GM12891 (cell line): Measurements from ENCODE around the gene BRAT1.
"Not testable (repeated sequence)": the region's sequence is repeated elsewhere in the genome, so short reads cannot be mapped to it uniquely, and the experiment has no call there.

Experiments used
- DNase-seq: peaks from one replicate; pipeline ENCODE4 v3.0.0; 2011; ENCODE audit warnings: low spot score; ENCODE audit not compliant: insufficient read length
- FAIRE-seq: peaks from 2 replicates; lab custom pipeline; 2011; peaks lifted over from hg19 to GRCh38; lab: Jason Lieb, UNC
- PAX5 ChIP-seq: IDR thresholded peaks from 2 replicates; pipeline ENCODE4 v1.6.1; 2011; ENCODE audit warnings: low read length, moderate library complexity, mild to moderate bottlenecking; ENCODE audit not compliant: insufficient read depth, severe bottlenecking
- POLR2A ChIP-seq: IDR thresholded peaks from 2 replicates; pipeline ENCODE4 v1.6.1; 2011; ENCODE audit warnings: low read depth, low read length, control low read depth
- POLR2AphosphoS5 ChIP-seq: IDR thresholded peaks from 2 replicates; pipeline ENCODE4 v1.6.1; 2011; ENCODE audit warnings: low read depth, low read length, control low read depth
- POU2F2 ChIP-seq: IDR thresholded peaks from 2 replicates; pipeline ENCODE4 v1.6.1; 2011; ENCODE audit warnings: low read depth, mild to moderate bottlenecking, control low read depth, low read length, moderate library complexity
- SPI1 ChIP-seq: IDR thresholded peaks from 2 replicates; pipeline ENCODE4 v1.6.1; 2011; ENCODE audit warnings: low read depth, low read length, control low read depth
- TAF1 ChIP-seq: IDR thresholded peaks from 2 replicates; pipeline ENCODE4 v1.6.1; 2011; ENCODE audit warnings: low read depth, low read length, control low read depth

The BRAT1 gene

GRCh38 chr7:2564970-2565540, 9.7 kb upstream of the BRAT1 start:
- FAIRE-seq: peak; percentile 16

GRCh38 chr7:2563955-2564354, 8.6 kb upstream of the BRAT1 start:
- DNase-seq, FAIRE-seq: not testable (repeated sequence)

More at GRCh38 chr7:2564970-2565540, 9.7 kb upstream of the BRAT1 start:
- TF ChIP-seq TAF1: no peak
- no peak for TF ChIP-seq SPI1
- no peak for TF ChIP-seq POU2F2
- no peak for TF ChIP-seq POLR2A
- no peak for TF ChIP-seq PAX5
- no peak for TF ChIP-seq POLR2AphosphoS5
- no peak for DNase-seq

- no peak for TF ChIP-seq POLR2AphosphoS5
- no peak for TF ChIP-seq TAF1
- no peak for TF ChIP-seq SPI1
- TF ChIP-seq PAX5: no peak
- no peak for TF ChIP-seq POU2F2
- TF ChIP-seq POLR2A: no peak
- DNase-seq (no peak), FAIRE-seq (no peak)
Measured at GRCh38 chr7:2559283-2559950, 4.1 kb upstream of the BRAT1 start.

GRCh38 chr7:2558629-2559282, 3.4 kb upstream of the BRAT1 start, which contains the start of gene IQCE:
Gene IQCE (plus strand): TSS chr7:2558979. CDS start chr7:2559182, 203 bp downstream.
- peak; percentile 84 for DNase-seq
- peak; percentile 82 for FAIRE-seq
- TF ChIP-seq POLR2AphosphoS5 (no peak), SPI1 (no peak), PAX5 (peak; percentile 64), POLR2A (no peak)

- TF ChIP-seq TAF1 (no peak), POLR2A (no peak), SPI1 (no peak), POLR2AphosphoS5 (no peak), POU2F2 (no peak), PAX5 (no peak)
- DNase-seq (peak; percentile 41), FAIRE-seq (peak; percentile 45)
Measured at GRCh38 chr7:2554661-2555111, 638 bp downstream of the BRAT1 start.

GRCh38 chr7:2553831-2554581, 1.3 kb downstream of the BRAT1 start:
- no peak for DNase-seq
- no peak for TF ChIP-seq POU2F2
- TF ChIP-seq SPI1: no peak
- no peak for TF ChIP-seq POLR2AphosphoS5
- no peak for FAIRE-seq

GRCh38 chr7:2553108-2553507, 2.2 kb downstream of the BRAT1 start:
- no peak for FAIRE-seq

GRCh38 chr7:2551418-2551817, 3.9 kb downstream of the BRAT1 start:
- no peak for FAIRE-seq
- no peak for TF ChIP-seq SPI1
- TF ChIP-seq TAF1: no peak
- no peak for TF ChIP-seq POU2F2
- TF ChIP-seq POLR2A: no peak
- TF ChIP-seq POLR2AphosphoS5: no peak
- no peak for TF ChIP-seq PAX5
- DNase-seq: no peak

More at GRCh38 chr7:2553108-2553507, 2.2 kb downstream of the BRAT1 start:
- no peak for DNase-seq
- TF ChIP-seq POLR2AphosphoS5: no peak
- TF ChIP-seq SPI1: no peak
- no peak for TF ChIP-seq POU2F2
- TF ChIP-seq TAF1: no peak
- TF ChIP-seq POLR2A: no peak
- no peak for TF ChIP-seq PAX5

- no peak for FAIRE-seq
- no peak for DNase-seq
- TF ChIP-seq POLR2AphosphoS5: no peak
- TF ChIP-seq POU2F2: no peak
- no peak for TF ChIP-seq TAF1
- TF ChIP-seq PAX5: no peak
- no peak for TF ChIP-seq POLR2A
- no peak for TF ChIP-seq SPI1
Measured at GRCh38 chr7:2546776-2547586, 8.3 kb downstream of the BRAT1 start.
